ENCODE measurements around the gene C17orf113.

GRCh38 chr17:42045719-42046118, 4.7 kb downstream of the C17orf113 start:
- no peak for TF ChIP-seq CTCF (IDR thresholded peaks at IDR 0.05)
- TF ChIP-seq ZFX (IDR thresholded peaks at IDR 0.05; ENCODE audit: borderline replicate concordance) = no peak

All from 22Rv1 (cell line).